ENCODE results near the gene IFNAR1.
A peak's percentile ranks its signal among the peaks of the same experiment; 100 is the strongest.
"Not testable (repeated sequence)": the region's sequence is repeated elsewhere in the genome, so short reads cannot be mapped to it uniquely, and the experiment has no call there.

IFNAR1 gene

GRCh38 chr21:33374080-33374449, 49.3 kb downstream of the IFNAR1 start:
- FAIRE-seq (peak; percentile 65), DNase-seq (ENCODE audit: insufficient read length, low spot score) (no peak)

DNA sequence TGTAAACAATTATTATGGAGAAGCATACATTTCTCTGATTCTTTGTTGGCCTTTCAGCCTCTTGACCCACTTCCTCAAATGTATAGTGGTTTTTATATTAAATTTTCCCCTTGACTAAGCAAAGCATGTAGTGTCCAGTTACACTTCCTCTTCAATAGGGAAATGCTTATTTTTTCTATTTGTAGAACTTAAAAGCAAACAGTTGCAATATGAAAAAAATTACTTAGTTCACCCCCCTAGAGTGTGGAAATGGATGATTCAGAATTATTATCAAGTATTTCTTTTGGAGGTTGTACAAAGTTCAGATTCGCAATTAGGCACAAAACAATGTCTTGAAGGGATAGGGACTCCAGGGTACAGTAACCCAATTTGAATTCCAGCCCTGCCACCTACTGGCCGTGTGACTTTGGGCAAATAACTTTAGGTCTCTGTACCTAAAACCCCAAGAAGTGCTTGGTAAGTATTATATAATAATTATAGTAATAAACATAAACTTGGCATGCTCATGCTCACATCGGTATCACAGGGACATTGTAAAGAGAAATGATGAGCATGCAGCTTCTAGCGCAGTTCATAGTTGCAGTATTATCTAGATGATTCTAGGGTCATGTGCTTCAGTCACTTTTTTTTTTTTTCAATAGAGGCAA, 49.8 kb downstream of the IFNAR1 start:
- DNase-seq (ENCODE audit: insufficient read length, low spot score): no peak

GRCh38 chr21:33375101-33375644, 50.4 kb downstream of the IFNAR1 start:
- no peak for FAIRE-seq

More for the DNA sequence above, 49.8 kb downstream of the IFNAR1 start:
- peak; percentile 64 for FAIRE-seq

GRCh38 chr21:33377221-33377920, 52.6 kb downstream of the IFNAR1 start:
- FAIRE-seq: no peak

More at GRCh38 chr21:33375101-33375644, 50.4 kb downstream of the IFNAR1 start:
- no peak for DNase-seq (ENCODE audit: insufficient read length, low spot score)

GRCh38 chr21:33378081-33378480, 53.3 kb downstream of the IFNAR1 start:
- FAIRE-seq: no peak
- DNase-seq (ENCODE audit: insufficient read length, low spot score): no peak

More at GRCh38 chr21:33377221-33377920, 52.6 kb downstream of the IFNAR1 start:
- no peak for DNase-seq (ENCODE audit: insufficient read length, low spot score)

DNA sequence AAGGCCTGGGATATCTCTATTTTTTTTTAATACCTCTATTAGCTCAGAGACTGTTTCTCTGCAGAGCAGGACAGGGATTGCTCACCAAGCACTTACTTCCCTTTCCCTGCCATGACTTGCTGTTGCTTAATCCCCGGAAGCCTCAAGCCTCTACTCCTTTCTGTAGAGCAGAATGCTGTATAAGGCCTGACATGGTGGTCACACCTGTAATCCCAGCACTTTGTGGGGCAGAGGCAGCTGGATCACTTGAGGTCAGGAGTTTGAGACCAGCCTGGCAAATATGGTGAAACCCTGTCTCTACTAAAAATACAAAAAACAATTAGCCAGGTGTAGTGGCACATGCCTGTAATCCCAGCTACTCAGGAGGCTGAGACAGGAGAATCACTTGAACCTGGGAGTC, 55.2 kb downstream of the IFNAR1 start:
- not testable (repeated sequence) for DNase-seq (ENCODE audit: insufficient read length, low spot score); FAIRE-seq

- DNase-seq (ENCODE audit: insufficient read length, low spot score): no peak
- FAIRE-seq: peak; percentile 88
Measured at GRCh38 chr21:33380483-33380998, 55.8 kb downstream of the IFNAR1 start.

- DNase-seq (ENCODE audit: insufficient read length, low spot score); FAIRE-seq: not testable (repeated sequence)
Measured at GRCh38 chr21:33381381-33381780, 56.6 kb downstream of the IFNAR1 start.

DNA sequence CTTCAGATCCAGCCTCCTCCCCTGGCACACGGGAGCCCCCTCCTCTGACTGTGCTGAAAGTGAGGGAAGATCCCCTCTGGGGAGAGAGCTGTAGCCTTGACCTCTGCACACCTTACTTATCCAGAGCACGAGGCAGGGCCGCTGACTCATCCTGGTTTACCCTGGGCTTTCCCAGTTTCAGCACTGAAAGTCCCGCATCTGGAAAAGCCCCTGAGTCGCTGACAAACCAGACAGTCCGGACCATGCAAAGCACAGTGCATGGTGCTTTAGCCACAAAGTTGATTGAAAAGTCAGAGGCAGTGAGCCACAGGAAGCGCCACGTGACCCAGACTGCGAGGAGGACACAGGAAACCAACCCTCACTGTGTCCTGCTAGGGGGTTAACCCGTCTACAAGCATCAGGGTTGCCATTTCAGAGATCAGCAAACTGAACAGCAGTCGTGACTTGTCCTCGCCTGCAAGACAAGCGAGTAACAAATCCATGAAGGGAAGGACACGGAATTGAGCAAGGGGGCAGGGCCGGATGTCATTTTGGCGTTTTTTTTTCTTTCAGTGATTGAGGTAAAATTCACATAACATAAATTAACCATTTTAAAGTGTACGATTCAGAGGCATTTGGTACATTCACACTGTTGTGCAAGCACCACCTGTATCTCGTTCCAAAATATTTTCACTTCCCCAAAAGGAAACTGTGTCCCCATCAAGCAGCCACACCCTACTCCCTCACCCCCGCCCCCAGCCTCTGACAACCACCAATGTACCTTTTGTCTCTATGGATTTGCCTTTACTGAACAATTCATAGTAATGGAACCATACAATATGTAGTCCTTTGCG, 58.5 kb downstream of the IFNAR1 start:
- no peak for DNase-seq (ENCODE audit: insufficient read length, low spot score)
- peak; percentile 95 for FAIRE-seq

GRCh38 chr21:33384841-33385331, 60.1 kb downstream of the IFNAR1 start:
- FAIRE-seq (peak; percentile 84), DNase-seq (ENCODE audit: insufficient read length, low spot score) (no peak)

DNA sequence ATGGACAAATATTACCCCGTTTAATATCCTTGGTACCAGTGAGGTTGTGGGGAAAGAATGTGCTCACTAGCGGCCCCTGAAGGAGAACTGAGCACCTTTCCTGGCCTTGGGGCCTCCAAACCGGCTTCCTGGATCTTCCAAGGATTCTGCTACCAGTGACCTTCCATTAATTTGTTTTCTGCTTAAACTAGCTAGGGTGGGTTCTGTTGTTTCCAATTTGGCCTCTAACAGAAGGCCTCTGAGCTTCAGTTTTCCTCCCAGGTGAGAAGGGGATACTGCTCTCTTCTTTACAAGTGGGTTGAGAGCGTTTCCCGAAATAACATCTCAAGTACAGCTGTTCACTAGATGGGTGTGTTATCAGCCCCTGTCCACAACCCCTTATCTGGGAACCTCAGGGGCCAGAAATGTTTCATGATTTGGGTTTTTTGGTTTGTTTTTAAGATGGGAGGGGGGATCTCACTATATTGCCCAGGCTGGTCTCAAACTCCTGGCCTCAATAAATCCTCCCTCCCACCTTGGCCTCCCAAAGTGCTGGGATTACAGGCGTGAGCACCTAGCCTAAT, 61.5 kb downstream of the IFNAR1 start:
- FAIRE-seq (no peak), DNase-seq (ENCODE audit: insufficient read length, low spot score) (no peak)

DNA sequence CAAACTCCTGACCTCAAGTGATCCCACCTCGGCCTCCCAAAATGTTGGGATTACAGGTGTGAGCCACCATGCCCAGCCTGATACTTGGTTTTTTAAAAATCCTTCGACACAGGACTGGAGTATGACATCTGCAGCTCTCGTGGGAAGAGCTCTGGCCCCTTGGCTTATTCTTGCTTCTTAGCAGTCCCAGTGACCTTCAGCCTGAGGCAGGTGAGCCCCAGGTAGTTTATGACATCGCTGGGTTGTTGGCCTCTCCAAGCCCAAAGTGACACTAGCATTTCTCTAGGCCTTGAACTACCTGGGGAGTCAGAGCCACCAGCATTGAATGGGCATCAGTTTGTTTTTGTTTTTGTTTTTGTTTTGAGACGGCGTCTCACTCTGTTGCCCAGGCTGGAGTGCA, 62.5 kb downstream of the IFNAR1 start:
- DNase-seq (ENCODE audit: insufficient read length, low spot score): no peak
- no peak for FAIRE-seq

- no peak for FAIRE-seq
Measured at GRCh38 chr21:33388188-33388587, 63.4 kb downstream of the IFNAR1 start.

DNA sequence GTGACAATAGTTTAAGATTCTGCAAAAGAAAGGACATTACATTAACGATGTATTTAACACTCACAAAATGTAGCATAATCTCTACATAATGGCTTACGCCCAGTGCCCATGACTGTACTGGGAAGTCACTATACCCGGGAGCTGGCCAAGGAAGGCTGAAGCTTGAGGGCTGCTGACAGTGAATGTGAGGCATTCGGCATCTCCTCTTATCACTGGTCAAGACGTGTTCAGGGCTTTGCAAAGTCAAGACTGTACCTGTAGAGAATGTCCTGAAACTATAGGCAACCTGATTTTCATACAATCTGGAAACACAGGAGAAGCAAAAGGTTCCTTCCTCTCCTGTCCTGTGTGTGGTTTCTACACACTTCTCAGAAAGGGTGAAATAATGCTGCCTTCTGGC, 65.7 kb downstream of the IFNAR1 start:
- FAIRE-seq: no peak
- no peak for DNase-seq (ENCODE audit: insufficient read length, low spot score)

More at GRCh38 chr21:33388188-33388587, 63.4 kb downstream of the IFNAR1 start:
- DNase-seq (ENCODE audit: insufficient read length, low spot score): no peak

DNA sequence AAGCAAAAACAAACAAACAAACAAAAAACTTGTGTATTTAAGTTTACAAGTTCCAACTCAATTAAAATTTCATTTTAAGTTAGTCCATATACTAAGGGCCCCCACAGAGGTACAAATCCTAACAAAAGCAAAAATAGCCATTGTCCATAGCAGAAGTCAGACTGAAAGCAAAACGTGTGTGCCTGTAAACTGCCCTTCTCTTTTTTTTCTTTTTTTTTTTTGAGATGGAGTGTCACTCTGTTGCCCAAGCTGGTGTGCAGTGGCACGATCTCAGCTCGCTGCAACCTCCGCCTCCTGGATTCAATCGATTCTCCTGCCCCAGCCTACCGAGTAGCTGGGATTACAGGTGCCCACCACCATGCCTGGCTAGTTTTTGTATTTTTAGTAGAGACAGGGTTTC, 66.9 kb downstream of the IFNAR1 start:
- no peak for DNase-seq (ENCODE audit: insufficient read length, low spot score)

GRCh38 chr21:33392284-33392985, 67.7 kb downstream of the IFNAR1 start:
- no peak for FAIRE-seq
- no peak for DNase-seq (ENCODE audit: insufficient read length, low spot score)

More for the DNA sequence above, 66.9 kb downstream of the IFNAR1 start:
- FAIRE-seq: no peak

- DNase-seq (ENCODE audit: insufficient read length, low spot score) (no peak), FAIRE-seq (no peak)
Measured at GRCh38 chr21:33393348-33393747, 68.6 kb downstream of the IFNAR1 start.

- DNase-seq (ENCODE audit: insufficient read length, low spot score): no peak
- FAIRE-seq: peak; percentile 69
Measured at GRCh38 chr21:33394260-33394659, 69.5 kb downstream of the IFNAR1 start.

DNA sequence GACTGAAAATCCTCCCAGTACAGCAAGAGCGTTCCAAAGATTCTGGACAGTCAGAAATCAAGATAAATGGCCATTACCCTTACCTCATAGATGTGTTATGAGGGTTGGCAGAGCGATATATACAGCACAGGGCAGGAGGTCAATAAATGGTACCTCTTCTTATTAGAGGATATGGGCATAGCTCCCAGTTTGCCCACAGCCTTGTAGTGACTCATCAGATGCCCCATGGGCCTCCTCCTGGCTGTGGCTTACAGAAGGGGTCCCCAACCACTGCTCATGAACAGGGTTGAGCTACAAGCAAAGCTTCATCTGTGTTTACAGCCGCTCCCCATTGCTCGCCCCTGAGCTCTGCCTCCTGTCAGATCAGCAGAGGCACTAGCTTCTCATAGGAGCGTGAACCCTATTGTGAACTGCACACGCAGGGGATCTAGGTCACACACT, 71.1 kb downstream of the IFNAR1 start:
- no peak for FAIRE-seq
- no peak for DNase-seq (ENCODE audit: insufficient read length, low spot score)

DNA sequence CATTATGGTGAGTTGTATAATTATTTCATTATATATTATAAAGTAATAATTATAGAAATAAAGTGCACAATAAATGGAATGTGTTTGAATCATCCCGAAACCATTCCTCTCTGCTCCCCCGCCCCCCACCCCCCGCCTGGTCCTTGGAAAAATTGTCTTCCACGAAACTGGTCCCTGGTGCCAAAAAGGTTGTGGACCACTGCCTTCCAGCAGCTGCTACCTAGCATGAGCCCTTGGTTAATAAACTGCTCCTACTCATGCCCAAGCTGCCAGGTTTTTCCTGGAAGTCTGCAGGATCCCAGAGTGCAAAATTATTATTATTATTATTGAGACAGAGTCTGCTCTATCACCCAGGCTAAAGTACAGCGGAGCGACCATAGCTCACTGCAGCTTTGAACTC, 71.7 kb downstream of the IFNAR1 start:
- FAIRE-seq (no peak), DNase-seq (ENCODE audit: insufficient read length, low spot score) (no peak)

Measured in GM19239 (cell line).